Endodermal cell (in vitro differentiated cells): ENCODE measurements around the gene SPTB. TPM values are rescaled to one million over a fixed set of nuclear protein-coding genes. Genes with fewer than 3 reads are reported as not detected.

Source experiments
- DNase-seq: peaks from one replicate; pipeline ENCODE4 v3.0.0-alpha.2; 2017
- H3K27ac ChIP-seq: 2 replicates; pipeline ENCODE4 v1.5.1; 2013; ENCODE audit warnings: mild to moderate bottlenecking, low read depth, low read length, moderate library complexity
- H3K27me3 ChIP-seq: 2 replicates; pipeline ENCODE4 v1.6.1; 2013; ENCODE audit warnings: mild to moderate bottlenecking, low read length, moderate library complexity; ENCODE audit not compliant: insufficient read depth, control insufficient read depth, poor library complexity, severe bottlenecking
- H3K36me3 ChIP-seq: 2 replicates; pipeline ENCODE4 v1.7.0; 2013; ENCODE audit warnings: mild to moderate bottlenecking, low read length, moderate library complexity; ENCODE audit not compliant: control insufficient read depth, insufficient read depth
- H3K4me1 ChIP-seq: one replicate; pipeline ENCODE4 v1.7.0; 2013; ENCODE audit warnings: low read length; ENCODE audit not compliant: control insufficient read depth, insufficient read depth
- H3K4me3 ChIP-seq: 2 replicates; pipeline ENCODE4 v1.5.1; 2013; ENCODE audit warnings: mild to moderate bottlenecking, low read length, moderate library complexity
- H3K9ac ChIP-seq: 2 replicates; pipeline ENCODE4 v1.6.1; 2013; ENCODE audit warnings: mild to moderate bottlenecking, low read length, moderate library complexity; ENCODE audit not compliant: poor library complexity, severe bottlenecking; ENCODE audit errors: extremely low read depth
- H3K9me3 ChIP-seq: 2 replicates; pipeline ENCODE4 v1.6.1; 2013; ENCODE audit warnings: mild to moderate bottlenecking, low read length, moderate library complexity; ENCODE audit not compliant: control insufficient read depth
- H3K27ac Mint-ChIP-seq: 2 replicates; pipeline ENCODE4 v1.8.0; 2020; ENCODE audit warnings: mixed read lengths
- H3K27me3 Mint-ChIP-seq: 2 replicates; pipeline ENCODE4 v1.8.0; 2021; ENCODE audit warnings: mild to moderate bottlenecking, mixed read lengths; ENCODE audit not compliant: insufficient read depth
- H3K36me3 Mint-ChIP-seq: 2 replicates; pipeline ENCODE4 v1.8.0; 2020; ENCODE audit warnings: low read depth, mixed read lengths
- H3K4me1 Mint-ChIP-seq: 2 replicates; pipeline ENCODE4 v1.8.0; 2020; ENCODE audit warnings: mixed read lengths
- H3K4me3 Mint-ChIP-seq: 2 replicates; pipeline ENCODE4 v1.8.0; 2020; ENCODE audit warnings: mild to moderate bottlenecking, moderate library complexity, mixed read lengths
- H3K9me3 Mint-ChIP-seq: 2 replicates; pipeline ENCODE4 v1.8.0; 2020; ENCODE audit warnings: mild to moderate bottlenecking, mixed read lengths
- CTCF ChIP-seq: fragments of 200-600 bp; sonication (generic); conservative IDR thresholded peaks from 2 replicates; pipeline ENCODE4 v1.5.0; 2021; ENCODE audit warnings: antibody characterized with exemption, mild to moderate bottlenecking
- WGBS, 2 experiments: methylation state at CpG; one replicate each; pipeline versions ENCODE4 v1.1.5 to v1.1.7; 2013; ENCODE audit warnings: missing lambda C conversion rate in 2 of 2, mixed read lengths in 1 of 2; ENCODE audit not compliant: insufficient coverage in 1 of 2, insufficient read length in 1 of 2; 5-methylcytosine and 5-hydroxymethylcytosine counted together
- total RNA-seq, 2 donors: library from RNA; stranded (reverse); fragmentation: NEBNext Ultra II Directional in 1 of 2; extraction: Animal tissue kit (Norgen Biotek cat#: 25700) in 1 of 2; gene quantifications; 2 replicates in 1 of 2; 3 replicates in 1 of 2; pipeline ENCODE4 v1.2.1, GENCODE V29; 2021

SPTB gene
- total RNA-seq, 2 donors from 2014 or later: 0.77 to 1.4 TPM

- no peak for DNase-seq
- Mint-ChIP-seq H3K36me3 (no peaks in the 10 kb centered on the region), H3K27me3 (no peaks in the 10 kb centered on the region), H3K4me1 (peaks cover 4% of the 10 kb centered on the region), H3K27ac (no peak overlapping the region), H3K4me3 (no peak overlapping the region), H3K9me3 (peaks cover 36% of the 10 kb centered on the region)
- H3K9me3 ChIP-seq: peaks cover 17% of the 10 kb centered on the region
- no peak overlapping the region for H3K9ac ChIP-seq
- H3K4me3 ChIP-seq: no peak overlapping the region
- H3K27ac ChIP-seq: no peak overlapping the region
- no peaks in the 10 kb centered on the region for H3K4me1 ChIP-seq
- H3K36me3 ChIP-seq: no peaks in the 10 kb centered on the region
- 88 to 96% methylated on average over 2 of the region's 2 CpGs for WGBS, 2 experiments
- TF ChIP-seq CTCF: no peak
- H3K27me3 ChIP-seq: no peaks in the 10 kb centered on the region
Measured at GRCh38 chr14:64771161-64771560, 108.5 kb downstream of the SPTB start.

GRCh38 chr14:64770751-64771150 is 109.0 kb downstream of the SPTB start:
- H3K4me1 ChIP-seq: no peaks in the 10 kb centered on the region
- no peaks in the 10 kb centered on the region for H3K27me3 Mint-ChIP-seq
- peaks cover 34% of the 10 kb centered on the region for H3K9me3 Mint-ChIP-seq
- H3K36me3 Mint-ChIP-seq: no peaks in the 10 kb centered on the region
- 88 to 95% methylated on average over 11 to 18 of the region's 18 CpGs for WGBS, 2 experiments
- H3K4me1 Mint-ChIP-seq: peaks cover 4% of the 10 kb centered on the region
- no peak overlapping the region for H3K4me3 ChIP-seq
- TF ChIP-seq CTCF: no peak
- no peaks in the 10 kb centered on the region for H3K27me3 ChIP-seq
- no peak overlapping the region for H3K27ac ChIP-seq
- no peak overlapping the region for H3K9ac ChIP-seq
- H3K4me3 Mint-ChIP-seq: no peak overlapping the region
- no peak for DNase-seq
- H3K36me3 ChIP-seq: no peaks in the 10 kb centered on the region
- peaks cover 17% of the 10 kb centered on the region for H3K9me3 ChIP-seq
- no peak overlapping the region for H3K27ac Mint-ChIP-seq

GRCh38 chr14:64769096-64770020 is 110.3 kb downstream of the SPTB start:
- Mint-ChIP-seq H3K4me1 (peaks cover 7% of the 10 kb centered on the region), H3K27me3 (peaks cover 4% of the 10 kb centered on the region), H3K36me3 (no peaks in the 10 kb centered on the region), H3K9me3 (peaks cover 22% of the 10 kb centered on the region), H3K27ac (no peak overlapping the region), H3K4me3 (no peak overlapping the region)
- H3K4me3 ChIP-seq: no peak overlapping the region
- no peak overlapping the region for H3K9ac ChIP-seq
- WGBS, 2 experiments: 91 to 95% methylated on average over 10 to 17 of the region's 17 CpGs
- peaks cover 15% of the 10 kb centered on the region for H3K9me3 ChIP-seq
- no peaks in the 10 kb centered on the region for H3K27me3 ChIP-seq
- TF ChIP-seq CTCF: no peak
- DNase-seq: no peak
- H3K36me3 ChIP-seq: no peaks in the 10 kb centered on the region
- H3K27ac ChIP-seq: no peak overlapping the region
- no peaks in the 10 kb centered on the region for H3K4me1 ChIP-seq
